Prostate gland (tissue), 2 donors: ENCODE measurements around the gene INTS15. TPM values are rescaled to one million over a fixed set of nuclear protein-coding genes. Genes with fewer than 3 reads are reported as not detected.
"Not testable (repeated sequence)": the region's sequence is repeated elsewhere in the genome, so short reads cannot be mapped to it uniquely, and the experiment has no call there.

Source experiments
- DNase-seq: peaks from one replicate; pipeline ENCODE4 v3.0.0-alpha.2; 2019; ENCODE audit warnings: low spot score
- H3K27ac ChIP-seq, 2 donors: fragments of 200-600 bp; sonication (generic); 2 replicates each; pipeline ENCODE4 v1.5.1; 2017 to 2019
- H3K27me3 ChIP-seq: fragments of 200-600 bp; sonication (generic); replicated peaks from 2 replicates; pipeline ENCODE4 v1.5.1; 2019; ENCODE audit not compliant: insufficient read depth
- H3K36me3 ChIP-seq, 2 donors: fragments of 200-600 bp; sonication (generic); 1 replicate in 1 of 2; 2 replicates in 1 of 2; pipeline versions ENCODE4 v1.5.1 to v1.8.1; 2017 to 2019
- H3K4me1 ChIP-seq: fragments of 200-600 bp; sonication (generic); replicated peaks from 2 replicates; pipeline ENCODE4 v1.5.1; 2019
- H3K4me3 ChIP-seq, 2 donors: fragments of 200-600 bp; sonication (generic); 2 replicates each; pipeline ENCODE4 v1.5.1; 2017 to 2019
- H3K9me3 ChIP-seq: fragments of 200-600 bp; sonication (generic); 2 replicates; pipeline ENCODE4 v1.5.1; 2017
- CTCF ChIP-seq, 4 experiments: fragments of 200-600 bp in 2 of 4; fragments of 450-650 bp in 2 of 4; sonication (generic) in 2 of 4; IDR thresholded peaks; 1 replicate in 3 of 4; 2 replicates in 1 of 4; pipeline ENCODE4 v1.5.1; 2016 to 2019; ENCODE audit warnings: antibody characterized with exemption in 4 of 4, mild to moderate bottlenecking in 2 of 4, moderate library complexity in 2 of 4
- POLR2A ChIP-seq: fragments of 450-650 bp; IDR thresholded peaks from one replicate; pipeline ENCODE4 v1.6.1; 2016; ENCODE audit warnings: antibody characterized with exemption, mild to moderate bottlenecking
- POLR2AphosphoS5 ChIP-seq: sonication (generic); formaldehyde crosslinking; IDR thresholded peaks from one replicate; pipeline ENCODE4 v1.6.1; 2017; ENCODE audit warnings: antibody characterized with exemption
- WGBS: methylation state at CpG from one replicate; pipeline ENCODE4 v1.1.5; 2018; 5-methylcytosine and 5-hydroxymethylcytosine counted together
- intact Hi-C: fragments of 100-400 bp; cut with DNase I; formaldehyde crosslinking; loops from one replicate; pipeline ENCODE4 v1.14.2; 2022
- total RNA-seq, 2 donors: library from RNA; depleted of rRNA; stranded (reverse); fragments of >200 nt; gene quantifications; one replicate each; pipeline ENCODE4 v1.1.0, GENCODE V29; 2016

Gene INTS15
- total RNA-seq, 2 donors from 2014 or later: 38.3 to 38.7 TPM

- WGBS: 67% methylated on average over 7 of the region's 7 CpGs
- no peak overlapping the region for H3K4me3 ChIP-seq
- no peak overlapping the region for H3K27ac ChIP-seq
- no peaks in the 10 kb centered on the region for H3K36me3 ChIP-seq
- intact Hi-C loops: no loop called here
- no peaks in the 10 kb centered on the region for H3K27me3 ChIP-seq
- DNase-seq: no peak
- H3K9me3 ChIP-seq: no peaks in the 10 kb centered on the region
- TF ChIP-seq CTCF (IDR thresholded peaks at IDR 0.05): no peak
- no peaks in the 10 kb centered on the region for H3K4me1 ChIP-seq
These were observed 41.8 kb downstream of the INTS15 start for GRCh38 chr7:6631605-6632004.

DNA sequence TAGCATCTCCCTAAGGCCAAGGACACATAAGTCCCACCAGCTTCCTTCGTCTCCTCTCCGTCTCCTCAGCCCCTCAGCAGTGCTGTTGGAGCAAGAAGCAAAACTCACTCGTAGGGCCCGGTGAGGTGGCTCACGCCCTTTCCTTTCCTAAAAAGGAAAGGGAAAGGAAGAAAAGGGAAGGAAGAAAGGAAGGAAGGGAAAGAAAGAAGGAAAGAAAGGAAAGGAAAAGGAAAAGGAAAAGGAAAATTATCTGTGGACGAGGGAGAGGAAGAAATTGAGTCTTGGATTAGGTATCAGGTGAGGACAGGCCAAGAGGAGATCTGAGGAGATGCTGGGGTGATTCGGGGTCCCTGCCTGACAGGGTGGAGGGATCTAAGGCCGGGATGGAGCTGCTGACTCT, 44.2 kb downstream of the INTS15 start:
- Histone ChIP-seq H3K27ac (no peak overlapping the region), H3K4me1 (peaks cover 6% of the 10 kb centered on the region), H3K9me3 (no peaks in the 10 kb centered on the region), H3K27me3 (no peaks in the 10 kb centered on the region), H3K36me3 (no peaks in the 10 kb centered on the region), H3K4me3 (no peak overlapping the region)
- TF ChIP-seq POLR2A: no peak
- no peak for TF ChIP-seq CTCF (IDR thresholded peaks at IDR 0.05)
- no peak for TF ChIP-seq POLR2AphosphoS5
- intact Hi-C loops: no loop called here
- WGBS: 85% methylated on average over 8 of the region's 8 CpGs
- no peak for DNase-seq

DNA sequence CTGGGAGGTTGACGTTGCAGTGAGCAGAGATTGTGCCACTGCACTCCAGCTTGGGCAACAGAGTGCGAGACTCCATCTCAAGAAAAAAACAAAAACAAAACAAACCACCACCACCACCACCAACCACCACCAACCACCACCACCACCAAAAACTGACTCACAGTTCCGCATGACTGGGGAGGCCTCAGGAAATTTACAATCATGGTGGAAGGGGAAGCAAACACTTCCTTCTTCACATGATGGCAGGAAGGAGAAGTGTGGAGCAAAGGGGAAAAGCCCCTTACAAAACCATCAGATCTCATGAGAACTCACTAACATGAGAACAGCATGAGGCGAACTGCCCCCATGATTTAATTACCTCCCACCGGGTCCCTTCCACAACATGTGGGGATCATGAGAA, 45.1 kb downstream of the INTS15 start:
- not testable (repeated sequence) for DNase-seq, H3K4me3 ChIP-seq, H3K27ac ChIP-seq, H3K36me3 ChIP-seq, H3K27me3 ChIP-seq, H3K4me1 ChIP-seq, H3K9me3 ChIP-seq
- intact Hi-C loops: loop anchor here (5.0 kb wide), 1 partner anchor 72 kb away; the partner anchor contains the start of gene ZNF12
- 82% methylated on average over 5 of the region's 5 CpGs for WGBS

DNA sequence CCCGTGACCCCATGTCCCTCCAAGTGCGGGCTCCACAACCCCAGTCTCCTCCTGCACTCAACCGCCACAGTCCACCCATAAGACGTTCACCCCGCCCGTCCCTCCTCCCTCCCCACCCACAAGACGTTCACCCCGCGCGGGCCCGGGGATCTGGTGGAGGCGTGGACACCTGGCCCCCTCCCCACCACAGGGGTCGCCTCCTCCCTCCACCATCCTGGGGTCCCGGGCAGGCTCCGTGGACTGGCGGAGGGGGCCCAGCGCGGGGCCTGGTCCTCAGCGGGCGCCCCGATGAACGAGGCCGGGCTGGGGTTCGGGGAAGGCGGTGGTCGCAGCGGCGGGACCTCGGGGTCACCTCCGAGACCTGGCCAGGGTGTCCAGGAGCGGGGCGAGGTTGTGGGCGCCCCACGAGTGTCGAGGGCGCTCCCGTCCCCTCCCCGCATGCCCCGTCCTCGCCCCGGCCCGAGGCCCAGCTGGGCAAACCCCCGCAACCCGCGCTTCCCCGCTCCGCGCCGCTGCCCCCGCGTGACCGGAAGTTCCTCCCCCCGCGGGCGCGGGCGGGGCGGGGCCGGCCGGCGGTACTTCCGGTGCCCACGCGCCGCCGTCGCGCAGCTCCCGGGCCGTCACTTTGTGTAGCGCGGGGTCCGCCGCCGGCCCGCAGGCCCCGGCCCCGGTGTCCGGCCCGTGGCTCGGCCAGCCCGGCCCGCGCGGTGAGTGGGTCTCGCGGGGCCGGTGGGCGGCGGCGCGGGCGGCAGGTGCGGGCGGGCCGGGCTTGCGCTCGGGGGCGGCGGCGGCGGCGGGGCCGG, 47.1 kb downstream of the INTS15 start, which contains the start of gene ZNF316:
Gene ZNF316, plus strand, starts transcription at position 578 of the 803 bp plus-strand sequence. CDS start 5,092 bp downstream, outside the sequence.
- Histone ChIP-seq H3K27me3 (no peaks in the 10 kb centered on the region), H3K4me1 (peaks cover 6% of the 10 kb centered on the region), H3K4me3 (peak within 1 kb of the TSS; percentile 86 to 97), H3K36me3 (peaks cover 0 to 4% of the 10 kb centered on the region in 2 donors), H3K27ac (peak within 1 kb of the TSS; percentile 80 to 84), H3K9me3 (no peaks in the 10 kb centered on the region)
- WGBS: 3% methylated on average over 22 of the region's 104 CpGs
- intact Hi-C loops: loop anchor here (5.0 kb wide), 1 partner anchor 70 kb away; the partner anchor contains the start of gene ZNF12
- TF ChIP-seq POLR2AphosphoS5 (no peak), POLR2A (peak; percentile 53)
- DNase-seq: peak; percentile 29

DNA sequence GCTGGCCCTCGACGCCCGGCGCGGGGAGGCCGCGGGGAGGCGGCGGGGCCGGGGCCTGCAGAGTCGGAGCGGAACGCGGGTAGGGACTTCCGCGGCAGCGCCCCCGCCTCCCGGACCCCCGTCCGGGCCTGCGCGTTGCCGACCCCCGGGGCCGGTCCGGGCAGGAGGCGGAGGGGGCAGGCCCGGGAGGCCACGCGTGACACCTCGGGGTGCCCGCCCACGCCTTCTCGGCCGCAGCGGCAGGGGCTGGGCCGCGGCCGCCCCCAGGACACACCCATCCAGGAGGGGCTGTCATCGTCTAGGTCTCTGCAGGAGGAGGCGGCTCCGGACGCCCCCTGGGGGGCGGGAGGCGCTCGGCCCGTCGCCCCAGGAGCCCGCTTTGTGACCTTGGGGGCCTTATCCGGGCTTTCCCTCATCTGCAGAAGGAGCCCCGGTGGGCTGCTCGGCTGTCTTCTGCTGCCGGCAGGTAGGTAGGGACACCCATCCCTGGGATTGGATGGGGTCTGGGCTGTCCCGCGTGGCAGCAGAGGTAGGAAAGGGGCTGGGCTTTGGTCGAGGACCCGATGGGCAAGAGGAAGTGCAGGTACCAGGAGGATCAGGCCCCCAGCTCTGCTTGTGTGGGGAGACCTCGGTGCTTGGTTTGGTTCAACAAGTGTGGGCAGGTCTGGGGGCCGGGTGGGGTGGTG, 47.9 kb downstream of the INTS15 start:
- DNase-seq: no peak
- TF ChIP-seq CTCF (IDR thresholded peaks at IDR 0.05): peak in 1 of 4 experiments; percentile 45
- TF ChIP-seq POLR2A: no peak
- TF ChIP-seq POLR2AphosphoS5: no peak
- intact Hi-C loops: loop anchor here (5.0 kb wide), 1 partner anchor 70 kb away; the partner anchor contains the start of gene ZNF12
- H3K36me3 ChIP-seq: peaks cover 0 to 11% of the 10 kb centered on the region in 2 donors
- peak overlapping the region in 1 of 2 donors; percentile 39 for H3K27ac ChIP-seq
- no peaks in the 10 kb centered on the region for H3K27me3 ChIP-seq
- 2% methylated on average over 24 of the region's 60 CpGs for WGBS
- H3K9me3 ChIP-seq: no peaks in the 10 kb centered on the region
- peak overlapping the region; percentile 86 to 97 for H3K4me3 ChIP-seq
- peaks cover 6% of the 10 kb centered on the region for H3K4me1 ChIP-seq
